Ascending aorta (tissue), 2 donors: ENCODE data around the gene GFER. TPM values are rescaled to one million over a fixed set of nuclear protein-coding genes. Genes with fewer than 3 reads are reported as not detected.

Source experiments
- DNase-seq, 2 donors: peaks; one replicate each; pipeline ENCODE4 v3.0.0-alpha.2; 2019; ENCODE audit warnings: low spot score in 2 of 2
- H3K27ac ChIP-seq, 2 donors: fragments of 200-600 bp; sonication (generic); one replicate each; pipeline ENCODE4 v1.5.1; 2016 to 2017; ENCODE audit warnings: mild to moderate bottlenecking in 1 of 2
- H3K27me3 ChIP-seq: fragments of 200-600 bp; sonication (generic); one replicate; pipeline ENCODE4 v1.5.1; 2017
- H3K36me3 ChIP-seq, 2 donors: fragments of 200-600 bp; sonication (generic); one replicate each; pipeline ENCODE4 v1.5.1; 2016
- H3K4me1 ChIP-seq, 2 donors: fragments of 200-600 bp; sonication (generic); one replicate each; pipeline ENCODE4 v1.5.1; 2016 to 2017; ENCODE audit warnings: mild to moderate bottlenecking in 1 of 2
- H3K4me3 ChIP-seq, 2 donors: fragments of 200-600 bp; sonication (generic); one replicate each; pipeline ENCODE4 v1.5.1; 2016 to 2017; ENCODE audit warnings: mild to moderate bottlenecking in 1 of 2
- H3K9me3 ChIP-seq, 2 donors: fragments of 200-600 bp; sonication (generic); one replicate each; pipeline ENCODE4 v1.5.1; 2016
- CTCF ChIP-seq, 3 experiments: fragments of 200-600 bp in 2 of 3; fragments of 450-650 bp in 1 of 3; sonication (generic) in 2 of 3; IDR thresholded peaks; one replicate each; pipeline ENCODE4 v1.5.1; 2016 to 2019; ENCODE audit warnings: antibody characterized with exemption in 3 of 3, mild to moderate bottlenecking in 1 of 3, moderate library complexity in 1 of 3
- intact Hi-C: fragments of 100-400 bp; cut with DNase I; formaldehyde crosslinking; loops from one replicate; pipeline ENCODE4 v1.15.1; 2023
- total RNA-seq: library from RNA; depleted of rRNA; stranded (reverse); fragments of >200 nt; gene quantifications from one replicate; pipeline ENCODE4 v1.1.0, GENCODE V29; 2016

The GFER gene
- total RNA-seq, 1 donor from 2014 or later = 2.7 TPM

- H3K27ac ChIP-seq = peak overlapping the region; percentile 49 to 61
- intact Hi-C loops = no loop called here
Observed at GRCh38 chr16:1982991-1983543, 926 bp upstream of the GFER start.

GRCh38 chr16:1984347-1985225, 593 bp downstream of the GFER start:
- intact Hi-C loops = no loop called here
- Histone ChIP-seq H3K27me3 (peaks cover 16% of the 10 kb centered on the region), H3K36me3 (peaks cover 14 to 16% of the 10 kb centered on the region in 2 donors), H3K27ac (peak overlapping the region; percentile 49 to 54), H3K9me3 (no peaks in the 10 kb centered on the region), H3K4me3 (peak overlapping the region; percentile 84 to 95), H3K4me1 (peaks cover 10 to 16% of the 10 kb centered on the region in 2 donors)
- TF ChIP-seq CTCF (IDR thresholded peaks at IDR 0.05) = no peak
- DNase-seq = no peak

More at GRCh38 chr16:1982991-1983543, 926 bp upstream of the GFER start:
- TF ChIP-seq CTCF (IDR thresholded peaks at IDR 0.05) = no peak
- Histone ChIP-seq H3K9me3 (no peaks in the 10 kb centered on the region), H3K4me1 (peaks cover 10 to 16% of the 10 kb centered on the region in 2 donors), H3K27me3 (peaks cover 17% of the 10 kb centered on the region), H3K4me3 (peak overlapping the region; percentile 84 to 95), H3K36me3 (peaks cover 20 to 25% of the 10 kb centered on the region in 2 donors)
- DNase-seq = no peak

- no peak for DNase-seq
- peaks cover 14% of the 10 kb centered on the region for H3K27me3 ChIP-seq
- no peak for TF ChIP-seq CTCF (IDR thresholded peaks at IDR 0.05)
- peaks cover 10 to 21% of the 10 kb centered on the region in 2 donors for H3K4me1 ChIP-seq
- intact Hi-C loops = no loop called here
- H3K27ac ChIP-seq = no peak overlapping the region
- H3K36me3 ChIP-seq = peaks cover 14 to 16% of the 10 kb centered on the region in 2 donors
- no peaks in the 10 kb centered on the region for H3K9me3 ChIP-seq
- H3K4me3 ChIP-seq = peak overlapping the region in 1 of 2 donors; percentile 95
Observed at GRCh38 chr16:1985466-1986150, 1.6 kb downstream of the GFER start.

- Histone ChIP-seq H3K4me3 (no peak overlapping the region), H3K27me3 (peaks cover 16% of the 10 kb centered on the region), H3K27ac (no peak overlapping the region), H3K36me3 (peaks cover 14 to 16% of the 10 kb centered on the region in 2 donors), H3K4me1 (peaks cover 19 to 34% of the 10 kb centered on the region in 2 donors), H3K9me3 (no peaks in the 10 kb centered on the region)
- no peak for DNase-seq
- TF ChIP-seq CTCF (IDR thresholded peaks at IDR 0.05) = no peak
- intact Hi-C loops = no loop called here
Observed at GRCh38 chr16:1987198-1987597, 3.2 kb downstream of the GFER start.

- Histone ChIP-seq H3K9me3 (no peaks in the 10 kb centered on the region), H3K4me3 (peak within 1 kb of the TSS in 1 of 2 donors; percentile 39), H3K4me1 (peaks cover 20 to 35% of the 10 kb centered on the region in 2 donors), H3K27me3 (peaks cover 16% of the 10 kb centered on the region), H3K27ac (no peak within 1 kb of the TSS), H3K36me3 (peaks cover 14 to 16% of the 10 kb centered on the region in 2 donors)
- intact Hi-C loops = no loop called here
- no peak for TF ChIP-seq CTCF (IDR thresholded peaks at IDR 0.05)
- no peak for DNase-seq
Observed at GRCh38 chr16:1989209-1990100, 5.5 kb downstream of the GFER start, which contains the start of gene SYNGR3. Gene SYNGR3 (plus strand): TSS chr16:1989970. CDS start chr16:1990103, 133 bp downstream.
